MCF 10A (cell line): ENCODE results near the gene RNF44. TPM values are rescaled to one million over a fixed set of nuclear protein-coding genes. Genes with fewer than 3 reads are reported as not detected.

ENCODE experiments used
- BruUV-seq: library from RNA; stranded (reverse); fragments of 400-500 nt; replicated peaks from 2 replicates; lab custom pipeline; 2021; lab: Mats Ljungman, UMichigan
- CTCF ChIA-PET: fragments of 300-600 bp; sonication (Branson Sonifier 250); formaldehyde crosslinking; extraction: SDS; loops from one replicate; lab custom pipeline; 2021; ENCODE audit warnings: antibody characterized with exemption, inconsistent platforms; lab: Yijun Ruan, JAX
- POLR2A ChIA-PET: fragments of 300-600, 350-650 bp; sonication (Branson Sonifier 250); formaldehyde crosslinking; extraction: SDS; loops from one replicate; lab custom pipeline; 2020; ENCODE audit warnings: antibody characterized with exemption, inconsistent platforms; lab: Yijun Ruan, JAX
- DNase-seq: peaks from one replicate; pipeline ENCODE4 v3.0.0-alpha.2; 2018; ENCODE audit not compliant: unreplicated experiment
- H3K27ac Mint-ChIP-seq: one replicate; pipeline ENCODE4 v1.8.0; 2022; ENCODE audit warnings: mild to moderate bottlenecking, low read depth, mixed read lengths; ENCODE audit not compliant: unreplicated experiment
- H3K27me3 Mint-ChIP-seq: one replicate; pipeline ENCODE4 v1.8.0; 2022; ENCODE audit warnings: mixed read lengths; ENCODE audit not compliant: insufficient read depth, unreplicated experiment
- H3K36me3 Mint-ChIP-seq: one replicate; pipeline ENCODE4 v1.8.0; 2022; ENCODE audit warnings: mild to moderate bottlenecking, moderate library complexity, mixed read lengths; ENCODE audit not compliant: insufficient read depth, unreplicated experiment
- H3K4me1 Mint-ChIP-seq: one replicate; pipeline ENCODE4 v1.8.0; 2022; ENCODE audit warnings: mixed read lengths; ENCODE audit not compliant: insufficient read depth, unreplicated experiment
- H3K4me3 Mint-ChIP-seq: one replicate; pipeline ENCODE4 v1.8.0; 2022; ENCODE audit warnings: mild to moderate bottlenecking, moderate library complexity, mixed read lengths; ENCODE audit not compliant: unreplicated experiment
- H3K9me3 Mint-ChIP-seq: one replicate; pipeline ENCODE4 v1.8.0; 2022; ENCODE audit warnings: mixed read lengths; ENCODE audit not compliant: unreplicated experiment
- intact Hi-C: fragments of 100-400 bp; cut with micrococcal nuclease; formaldehyde crosslinking; loops from 2 replicates; pipeline ENCODE4 v1.14.1; 2022
- total RNA-seq: library from RNA; stranded (reverse); gene quantifications from 2 replicates; pipeline ENCODE4 v1.2.3, GENCODE V29; 2022
- TF ChIP-seq, protein P1 (sequence below): fragments of 200-600 bp; IDR thresholded peaks from one replicate; pipeline ENCODE4 v1.8.0; 2022; ENCODE audit warnings: antibody characterized with exemption, mild to moderate bottlenecking; ENCODE audit not compliant: unreplicated experiment

The RNF44 gene
- total RNA-seq, 1 experiment from 2014 or later = 60.1 TPM

DNA sequence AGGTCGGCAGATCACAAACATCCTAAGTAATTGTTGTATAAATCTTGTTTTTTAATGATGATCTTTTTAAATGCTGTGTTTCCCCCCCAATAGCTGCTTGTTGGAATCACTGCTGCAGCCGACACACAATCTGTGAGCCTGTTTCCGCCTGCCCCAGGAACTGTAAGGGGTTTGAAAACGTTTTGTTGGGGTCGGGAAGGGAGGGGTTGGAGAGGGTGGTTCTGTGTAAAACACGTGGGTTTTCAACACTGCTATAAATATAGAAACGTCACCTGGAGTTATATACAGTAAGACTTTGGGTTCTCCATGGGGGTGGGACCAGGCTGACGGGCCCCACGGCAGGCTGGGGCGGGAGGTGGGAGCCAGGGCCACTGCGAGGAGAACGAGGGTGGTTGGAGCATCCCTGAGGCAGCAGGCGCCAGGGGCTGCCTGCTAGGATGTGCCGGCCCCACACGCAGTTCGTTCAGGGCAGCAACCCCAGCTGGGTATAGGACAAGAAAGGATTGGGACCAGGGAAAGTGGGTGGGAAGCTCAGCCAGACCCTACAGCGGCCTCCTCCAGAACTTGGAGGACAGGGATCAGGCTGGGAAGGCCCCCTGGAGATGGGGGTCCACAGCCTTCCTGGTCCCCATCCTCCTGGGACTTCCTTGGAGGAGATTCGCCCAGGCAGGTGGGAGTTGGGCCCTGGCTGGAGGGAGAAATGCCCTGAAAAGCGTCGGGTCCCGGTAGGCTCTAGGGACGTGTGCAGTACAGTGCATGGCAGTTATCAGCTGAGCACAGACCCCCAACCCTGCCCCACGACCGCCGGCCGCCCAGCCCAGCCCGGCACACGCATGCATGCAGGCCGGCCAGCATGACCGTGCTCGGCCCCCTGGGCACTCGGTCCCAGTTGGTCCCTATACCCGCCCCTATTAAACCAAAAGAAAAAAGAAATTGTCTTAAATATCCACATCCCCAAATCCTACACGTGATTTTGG lies 9.7 kb downstream of the RNF44 start:
- H3K4me1 Mint-ChIP-seq = peaks cover 7% of the 10 kb centered on the region
- no peak overlapping the region for H3K4me3 Mint-ChIP-seq
- intact Hi-C loops = no loop called here
- H3K36me3 Mint-ChIP-seq = peaks cover 40% of the 10 kb centered on the region
- H3K27ac Mint-ChIP-seq = no peak overlapping the region
- no peak for DNase-seq
- H3K9me3 Mint-ChIP-seq = no peaks in the 10 kb centered on the region
- H3K27me3 Mint-ChIP-seq = no peaks in the 10 kb centered on the region
- no TSS peak for BruUV-seq
- CTCF ChIA-PET = interaction anchor here (0.6 kb wide), 1 partner anchor 99 kb away, joined by 3 read pairs; no protein-coding TSS in a partner anchor
- POLR2A ChIA-PET = interaction anchor here (0.7 to 6.3 kb wide), 4 partner anchors 8 to 79 kb away, joined by 3 to 67 read pairs (median 4); partner anchors contain the start of genes FAF2 and RNF44
- TF ChIP-seq, protein P1, sequence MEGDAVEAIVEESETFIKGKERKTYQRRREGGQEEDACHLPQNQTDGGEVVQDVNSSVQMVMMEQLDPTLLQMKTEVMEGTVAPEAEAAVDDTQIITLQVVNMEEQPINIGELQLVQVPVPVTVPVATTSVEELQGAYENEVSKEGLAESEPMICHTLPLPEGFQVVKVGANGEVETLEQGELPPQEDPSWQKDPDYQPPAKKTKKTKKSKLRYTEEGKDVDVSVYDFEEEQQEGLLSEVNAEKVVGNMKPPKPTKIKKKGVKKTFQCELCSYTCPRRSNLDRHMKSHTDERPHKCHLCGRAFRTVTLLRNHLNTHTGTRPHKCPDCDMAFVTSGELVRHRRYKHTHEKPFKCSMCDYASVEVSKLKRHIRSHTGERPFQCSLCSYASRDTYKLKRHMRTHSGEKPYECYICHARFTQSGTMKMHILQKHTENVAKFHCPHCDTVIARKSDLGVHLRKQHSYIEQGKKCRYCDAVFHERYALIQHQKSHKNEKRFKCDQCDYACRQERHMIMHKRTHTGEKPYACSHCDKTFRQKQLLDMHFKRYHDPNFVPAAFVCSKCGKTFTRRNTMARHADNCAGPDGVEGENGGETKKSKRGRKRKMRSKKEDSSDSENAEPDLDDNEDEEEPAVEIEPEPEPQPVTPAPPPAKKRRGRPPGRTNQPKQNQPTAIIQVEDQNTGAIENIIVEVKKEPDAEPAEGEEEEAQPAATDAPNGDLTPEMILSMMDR = no peak

DNA sequence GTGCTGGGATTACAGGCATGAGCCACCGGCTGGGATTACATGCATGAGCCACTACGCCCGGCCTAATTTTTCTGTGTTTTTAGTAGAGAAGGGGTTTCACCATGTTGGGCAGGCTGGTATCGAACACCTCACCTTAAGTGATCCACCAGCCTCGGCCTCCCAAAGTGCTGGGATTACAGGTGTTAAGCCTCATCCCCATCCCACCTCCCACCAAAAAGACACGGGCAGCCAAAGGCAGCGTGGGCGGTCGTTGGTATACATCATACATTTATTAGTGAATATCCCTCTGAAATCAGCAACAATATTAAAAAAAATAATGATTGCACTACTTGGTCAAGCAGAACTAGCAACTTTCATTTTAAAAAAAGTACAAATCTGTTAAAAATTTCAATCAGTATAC lies 10.7 kb downstream of the RNF44 start:
- Mint-ChIP-seq H3K27ac (no peak overlapping the region), H3K4me1 (peaks cover 12% of the 10 kb centered on the region), H3K9me3 (no peaks in the 10 kb centered on the region), H3K4me3 (no peak overlapping the region), H3K36me3 (peaks cover 37% of the 10 kb centered on the region), H3K27me3 (no peaks in the 10 kb centered on the region)
- POLR2A ChIA-PET = interaction anchor here (6.3 kb wide), 1 partner anchor 9 kb away, joined by 67 read pairs; the partner anchor contains the start of gene RNF44
- no TSS peak for BruUV-seq
- CTCF ChIA-PET = no interaction called here
- no peak for DNase-seq
- TF ChIP-seq, protein P1 = no peak
- intact Hi-C loops = no loop called here

DNA sequence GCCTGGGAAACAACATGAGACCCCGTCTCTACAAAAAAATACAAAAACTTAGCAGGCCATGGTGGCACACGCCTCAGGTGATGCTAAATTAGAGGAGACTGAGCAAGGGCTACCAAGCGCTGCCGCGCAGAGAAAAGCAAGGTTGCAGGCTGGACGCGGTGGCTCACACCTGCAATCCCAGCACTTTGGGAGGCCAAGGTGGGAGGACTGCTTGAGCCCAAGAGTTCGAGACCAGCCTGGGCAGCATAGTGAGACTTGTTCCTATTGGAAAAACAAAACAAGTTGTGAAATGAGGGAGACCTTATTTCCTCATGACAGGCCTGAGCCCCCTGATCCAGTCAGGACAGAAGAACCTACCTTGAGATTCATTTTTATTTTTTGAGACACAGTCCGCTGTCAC lies 11.5 kb downstream of the RNF44 start:
- TF ChIP-seq, protein P1 = no peak
- intact Hi-C loops = no loop called here
- CTCF ChIA-PET = interaction anchor here (0.6 kb wide), 1 partner anchor 211 kb away, joined by 3 read pairs; no protein-coding TSS in a partner anchor
- peaks cover 29% of the 10 kb centered on the region for H3K36me3 Mint-ChIP-seq
- H3K27me3 Mint-ChIP-seq = no peaks in the 10 kb centered on the region
- no peaks in the 10 kb centered on the region for H3K9me3 Mint-ChIP-seq
- H3K27ac Mint-ChIP-seq = no peak overlapping the region
- no peak for DNase-seq
- BruUV-seq = no TSS peak
- H3K4me3 Mint-ChIP-seq = no peak overlapping the region
- H3K4me1 Mint-ChIP-seq = peaks cover 12% of the 10 kb centered on the region
- POLR2A ChIA-PET = interaction anchor here (0.6 to 6.3 kb wide), 3 partner anchors 10 to 58 kb away, joined by 3 to 67 read pairs (median 3); partner anchors contain the start of gene RNF44

DNA sequence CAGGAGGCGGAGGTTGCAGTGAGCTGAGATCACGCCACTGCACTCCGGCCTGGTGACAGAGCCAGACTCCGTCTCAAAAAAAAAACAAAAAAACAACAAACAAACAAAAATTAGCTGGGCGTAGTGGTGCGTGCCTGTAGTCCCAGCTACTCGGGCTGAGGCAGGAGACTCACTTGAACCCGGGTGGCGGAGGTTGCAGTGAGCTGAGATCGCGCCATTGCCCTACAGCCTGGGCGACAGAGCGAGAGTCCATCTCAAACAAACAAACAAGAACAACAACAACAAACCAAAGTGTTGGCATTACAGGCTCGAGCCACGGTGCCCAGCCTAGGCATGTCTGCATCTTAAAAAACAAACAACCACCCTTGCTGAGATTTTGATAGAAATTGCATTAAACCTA lies 12.2 kb downstream of the RNF44 start:
- TF ChIP-seq, protein P1 = no peak
- intact Hi-C loops = no loop called here
- Mint-ChIP-seq H3K36me3 (peaks cover 23% of the 10 kb centered on the region), H3K4me3 (no peak overlapping the region), H3K27me3 (no peaks in the 10 kb centered on the region), H3K9me3 (no peaks in the 10 kb centered on the region), H3K4me1 (peaks cover 12% of the 10 kb centered on the region), H3K27ac (no peak overlapping the region)
- POLR2A ChIA-PET = interaction anchor here (0.6 to 6.3 kb wide), 5 partner anchors 9 to 134 kb away, joined by 3 to 67 read pairs (median 4); partner anchors contain the start of gene RNF44
- CTCF ChIA-PET = interaction anchor here (1.0 kb wide), 1 partner anchor 11 kb away, joined by 5 read pairs; no protein-coding TSS in a partner anchor
- no TSS peak for BruUV-seq
- DNase-seq = no peak
